ENCODE data around the gene POR.
"Not testable (repeated sequence)": the region's sequence is repeated elsewhere in the genome, so short reads cannot be mapped to it uniquely, and the experiment has no call there.

Gene POR

GRCh38 chr7:75994388-75995051 lies 79.6 kb downstream of the POR start, which contains the start of gene TMEM120A:
TSS of gene TMEM120A (minus strand) at chr7:75994595. CDS start at chr7:75994570, 25 bp downstream.
- DNase-seq, result peak; percentile 90

- no peak for DNase-seq
Observed at GRCh38 chr7:75995052-75995471, 80.1 kb downstream of the POR start.

- DNase-seq, result no peak
Observed at GRCh38 chr7:75995996-75996395, 81.0 kb downstream of the POR start.

- no peak for DNase-seq
Observed at GRCh38 chr7:75996476-75996875, 81.5 kb downstream of the POR start.

- DNase-seq, result no peak
Observed at GRCh38 chr7:75998038-75998437, 83.1 kb downstream of the POR start.

GRCh38 chr7:76000566-76000965 lies 85.6 kb downstream of the POR start:
- no peak for DNase-seq

- DNase-seq, result no peak
Observed at GRCh38 chr7:76002139-76002538, 87.2 kb downstream of the POR start.

- DNase-seq, result no peak
Observed at GRCh38 chr7:76002822-76003221, 87.9 kb downstream of the POR start.

- no peak for DNase-seq
Observed at GRCh38 chr7:76003351-76003750, 88.4 kb downstream of the POR start.

- not testable (repeated sequence) for DNase-seq
Observed at GRCh38 chr7:76005004-76005403, 90.0 kb downstream of the POR start.

GRCh38 chr7:76008156-76008687 lies 93.3 kb downstream of the POR start:
- DNase-seq, result no peak

GRCh38 chr7:76009672-76010600 lies 95.0 kb downstream of the POR start:
- DNase-seq, result no peak

GRCh38 chr7:76011442-76011861 lies 96.5 kb downstream of the POR start:
- DNase-seq, result no peak

GRCh38 chr7:76016191-76016947 lies 101.4 kb downstream of the POR start:
- DNase-seq, result peak; percentile 23

GRCh38 chr7:76018520-76018919 lies 103.6 kb downstream of the POR start:
- not testable (repeated sequence) for DNase-seq

GRCh38 chr7:76020031-76020714 lies 105.2 kb downstream of the POR start:
- no peak for DNase-seq

- no peak for DNase-seq
Observed at GRCh38 chr7:76022026-76022780, 107.2 kb downstream of the POR start.

GRCh38 chr7:76023002-76023401 lies 108.0 kb downstream of the POR start:
- DNase-seq, result no peak

GRCh38 chr7:76029682-76030081 lies 114.7 kb downstream of the POR start:
- not testable (repeated sequence) for DNase-seq

- no peak for DNase-seq
Observed at GRCh38 chr7:76031964-76032363, 117.0 kb downstream of the POR start.

Measured in NCI-H226 (cell line).